NCI-H1694 (cell line): ENCODE data around the gene BAX.

Source experiments
- DNase-seq: peaks from one replicate; lab custom pipeline; 2025; lab: John Stamatoyannopoulos, UW

BAX gene

GRCh38 chr19:48988286-48988685, 33.6 kb downstream of the BAX start:
- no peak for DNase-seq

- DNase-seq: no peak
These were observed 34.2 kb downstream of the BAX start for GRCh38 chr19:48988860-48989259.

GRCh38 chr19:48989701-48990291, 35.1 kb downstream of the BAX start:
- DNase-seq: no peak

GRCh38 chr19:48990400-48990799, 35.7 kb downstream of the BAX start:
- DNase-seq: no peak

GRCh38 chr19:48991011-48991609, 36.4 kb downstream of the BAX start:
- no peak for DNase-seq

GRCh38 chr19:48991873-48992580, 37.4 kb downstream of the BAX start:
- no peak for DNase-seq

- no peak for DNase-seq
These were observed 38.0 kb downstream of the BAX start for GRCh38 chr19:48992581-48993174.

GRCh38 chr19:48993175-48994034, 38.7 kb downstream of the BAX start, which contains the start of the genes GYS1 and RUVBL2:
GYS1 (minus strand) TSS chr19:48993309; CDS start chr19:48993112, 197 bp downstream.
RUVBL2 (plus strand) TSS chr19:48993887; CDS start chr19:48993912, 25 bp downstream.
- DNase-seq: peak; percentile 98

GRCh38 chr19:48994035-48994386, 39.3 kb downstream of the BAX start:
- DNase-seq: no peak

GRCh38 chr19:48997972-48998371, 43.3 kb downstream of the BAX start:
- DNase-seq: peak; percentile 51

GRCh38 chr19:48999481-49000325, 45.0 kb downstream of the BAX start:
- DNase-seq: peak; percentile 68

GRCh38 chr19:49004133-49004532, 49.5 kb downstream of the BAX start:
- no peak for DNase-seq

- no peak for DNase-seq
These were observed 50.4 kb downstream of the BAX start for GRCh38 chr19:49004964-49005614.

- DNase-seq: no peak
These were observed 52.2 kb downstream of the BAX start for GRCh38 chr19:49006905-49007304.

- no peak for DNase-seq
These were observed 55.2 kb downstream of the BAX start for GRCh38 chr19:49009828-49010227.

- no peak for DNase-seq
These were observed 55.8 kb downstream of the BAX start for GRCh38 chr19:49010453-49010852.

GRCh38 chr19:49011194-49011593, 56.5 kb downstream of the BAX start:
- DNase-seq: no peak
